T-helper 17 cell (primary cell): Measurements from ENCODE around the gene PCSK4. TPM values are rescaled to one million over a fixed set of nuclear protein-coding genes. Genes with fewer than 3 reads are reported as not detected.
A peak's percentile ranks its signal among the peaks of the same experiment; 100 is the strongest.
"Not testable (repeated sequence)": the region's sequence is repeated elsewhere in the genome, so short reads cannot be mapped to it uniquely, and the experiment has no call there.

Experiments
- ATAC-seq: fragments of 150-1000 bp; cut with Tn5 transposase; 2 replicates; pipeline ENCODE4 v1.10.0; 2021; ENCODE audit warnings: mild to moderate bottlenecking, moderate library complexity
- DNase-seq, 3 donors: peaks; one replicate each; pipeline versions ENCODE4 v3.0.0 to v3.0.0-alpha.2; 2020 to 2021
- H3K9me3 ChIP-seq: one replicate; pipeline ENCODE4 v1.7.0; 2013; ENCODE audit warnings: low read length, mild to moderate bottlenecking; ENCODE audit not compliant: control insufficient read depth, poor library complexity, severe bottlenecking
- H3K27ac Mint-ChIP-seq: one replicate; pipeline ENCODE4 v1.8.0; 2022; ENCODE audit warnings: mild to moderate bottlenecking, moderate library complexity, mixed read lengths
- H3K27me3 Mint-ChIP-seq: one replicate; pipeline ENCODE4 v1.8.0; 2022; ENCODE audit warnings: mixed read lengths
- H3K36me3 Mint-ChIP-seq: one replicate; pipeline ENCODE4 v1.8.0; 2022; ENCODE audit warnings: low read depth, mixed read lengths
- H3K4me1 Mint-ChIP-seq: one replicate; pipeline ENCODE4 v1.8.0; 2022; ENCODE audit warnings: mild to moderate bottlenecking, mixed read lengths
- H3K4me3 Mint-ChIP-seq: one replicate; pipeline ENCODE4 v1.8.0; 2022; ENCODE audit warnings: mild to moderate bottlenecking, moderate library complexity, mixed read lengths
- total RNA-seq, 4 donors: library from RNA in 2 of 4; stranded (reverse) in 2 of 4; gene quantifications; one replicate each; pipeline ENCODE4 v1.2.3 and lab custom pipeline; 2022 to 2026

PCSK4 gene
- total RNA-seq, 2 donors from 2014 or later = 3.3 to 4.5 TPM

DNA sequence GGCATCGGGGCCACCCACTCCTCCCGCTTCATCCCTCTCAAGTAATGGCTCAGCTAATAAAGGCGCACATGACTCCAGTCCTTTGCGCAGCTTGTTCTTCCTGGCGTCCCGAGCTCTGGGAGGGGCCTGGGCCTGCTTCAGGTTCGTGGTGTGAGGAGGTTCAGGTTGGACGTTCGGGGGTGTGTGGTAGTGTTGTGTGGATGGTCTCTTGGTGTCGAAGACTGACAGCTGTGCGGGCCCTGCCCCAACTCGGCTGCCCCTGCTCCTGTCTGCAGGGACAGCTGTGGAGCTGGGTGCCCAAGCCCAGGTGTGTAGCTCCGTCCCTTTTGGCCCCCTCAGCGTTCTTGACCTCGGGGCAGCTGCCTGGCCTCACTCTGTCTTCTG is 49.7 kb downstream of the PCSK4 start:
- peaks cover 19% of the 10 kb centered on the region for H3K4me1 Mint-ChIP-seq
- DNase-seq (no peak), ATAC-seq (no peak)
- H3K27ac Mint-ChIP-seq = peak overlapping the region; percentile 96
- H3K4me3 Mint-ChIP-seq = peak overlapping the region; percentile 59
- H3K27me3 Mint-ChIP-seq = no peaks in the 10 kb centered on the region
- H3K36me3 Mint-ChIP-seq = peaks cover 6% of the 10 kb centered on the region
- no peaks in the 10 kb centered on the region for H3K9me3 ChIP-seq

GRCh38 chr19:1439525-1440417 is 50.4 kb downstream of the PCSK4 start:
- not testable (repeated sequence) for H3K36me3 Mint-ChIP-seq, DNase-seq

GRCh38 chr19:1438933-1439354 is 51.2 kb downstream of the PCSK4 start:
- peaks cover 18% of the 10 kb centered on the region for H3K4me1 Mint-ChIP-seq
- ATAC-seq (no peak), DNase-seq (no peak)
- peak overlapping the region; percentile 96 for H3K27ac Mint-ChIP-seq
- peak overlapping the region; percentile 98 for H3K4me3 Mint-ChIP-seq
- H3K36me3 Mint-ChIP-seq = peaks cover 6% of the 10 kb centered on the region
- H3K27me3 Mint-ChIP-seq = no peaks in the 10 kb centered on the region
- no peaks in the 10 kb centered on the region for H3K9me3 ChIP-seq

More at GRCh38 chr19:1439525-1440417, 50.4 kb downstream of the PCSK4 start:
- not testable (repeated sequence) for ATAC-seq, H3K27me3 Mint-ChIP-seq, H3K9me3 ChIP-seq
- peak overlapping the region; percentile 96 for H3K27ac Mint-ChIP-seq
- peaks cover 18% of the 10 kb centered on the region for H3K4me1 Mint-ChIP-seq
- H3K4me3 Mint-ChIP-seq = peak overlapping the region; percentile 98

GRCh38 chr19:1438035-1438932 is 51.9 kb downstream of the PCSK4 start, which contains the start of gene RPS15:
TSS of gene RPS15 (plus strand) at chr19:1438396. CDS start at chr19:1438426, 30 bp downstream.
- Mint-ChIP-seq H3K27me3 (no peaks in the 10 kb centered on the region), H3K27ac (peak within 1 kb of the TSS; percentile 96), H3K4me3 (peak within 1 kb of the TSS; percentile 98), H3K36me3 (peaks cover 6% of the 10 kb centered on the region), H3K4me1 (peaks cover 18% of the 10 kb centered on the region)
- DNase-seq = peak; percentile 93 to 96 (median 96)
- peak; percentile 88 for ATAC-seq
- no peaks in the 10 kb centered on the region for H3K9me3 ChIP-seq

- Mint-ChIP-seq H3K27me3 (no peaks in the 10 kb centered on the region), H3K4me3 (peak overlapping the region; percentile 98), H3K4me1 (peaks cover 18% of the 10 kb centered on the region), H3K27ac (peak overlapping the region; percentile 96), H3K36me3 (peaks cover 6% of the 10 kb centered on the region)
- DNase-seq (no peak), ATAC-seq (no peak)
- no peaks in the 10 kb centered on the region for H3K9me3 ChIP-seq
Observed at GRCh38 chr19:1437609-1438008, 52.5 kb downstream of the PCSK4 start.

GRCh38 chr19:1435378-1435989 is 54.7 kb downstream of the PCSK4 start:
- no peak for DNase-seq
- Mint-ChIP-seq H3K27ac (peak overlapping the region; percentile 74), H3K4me3 (no peak overlapping the region), H3K36me3 (peaks cover 6% of the 10 kb centered on the region), H3K4me1 (peaks cover 16% of the 10 kb centered on the region), H3K27me3 (no peaks in the 10 kb centered on the region)
- H3K9me3 ChIP-seq = no peaks in the 10 kb centered on the region
- no peak for ATAC-seq

DNA sequence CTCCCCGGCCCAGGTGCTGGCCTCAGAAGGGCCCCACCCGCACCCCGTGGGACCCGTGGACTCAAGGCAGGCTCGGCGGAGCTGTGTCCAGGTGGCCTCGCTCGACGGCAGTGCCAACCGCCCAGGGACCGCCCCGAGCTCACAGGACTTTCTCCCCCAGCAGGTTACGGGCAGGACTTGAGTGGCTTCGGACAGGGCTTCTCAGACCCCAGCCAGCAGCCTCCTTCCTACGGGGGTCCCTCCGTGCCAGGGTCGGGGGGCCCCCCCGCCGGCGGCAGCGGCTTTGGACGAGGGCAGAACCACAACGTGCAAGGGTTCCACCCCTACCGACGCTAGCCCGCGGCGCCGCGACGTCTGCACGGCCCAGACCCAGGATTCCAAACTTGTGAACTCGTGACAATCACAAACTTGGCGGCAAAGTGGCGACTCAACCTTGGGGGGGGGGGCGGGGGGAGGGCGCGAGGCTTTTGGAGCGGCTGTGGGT is 55.5 kb downstream of the PCSK4 start:
- H3K27ac Mint-ChIP-seq = no peak overlapping the region
- peaks cover 10% of the 10 kb centered on the region for H3K4me1 Mint-ChIP-seq
- DNase-seq (no peak), ATAC-seq (no peak)
- no peaks in the 10 kb centered on the region for H3K9me3 ChIP-seq
- H3K36me3 Mint-ChIP-seq = peaks cover 3% of the 10 kb centered on the region
- H3K27me3 Mint-ChIP-seq = no peaks in the 10 kb centered on the region
- no peak overlapping the region for H3K4me3 Mint-ChIP-seq

GRCh38 chr19:1434040-1434366 is 56.1 kb downstream of the PCSK4 start:
- Mint-ChIP-seq H3K4me3 (no peak overlapping the region), H3K27ac (no peak overlapping the region), H3K4me1 (peaks cover 5% of the 10 kb centered on the region), H3K36me3 (peaks cover 3% of the 10 kb centered on the region), H3K27me3 (no peaks in the 10 kb centered on the region)
- no peaks in the 10 kb centered on the region for H3K9me3 ChIP-seq
- ATAC-seq (no peak), DNase-seq (no peak)

DNA sequence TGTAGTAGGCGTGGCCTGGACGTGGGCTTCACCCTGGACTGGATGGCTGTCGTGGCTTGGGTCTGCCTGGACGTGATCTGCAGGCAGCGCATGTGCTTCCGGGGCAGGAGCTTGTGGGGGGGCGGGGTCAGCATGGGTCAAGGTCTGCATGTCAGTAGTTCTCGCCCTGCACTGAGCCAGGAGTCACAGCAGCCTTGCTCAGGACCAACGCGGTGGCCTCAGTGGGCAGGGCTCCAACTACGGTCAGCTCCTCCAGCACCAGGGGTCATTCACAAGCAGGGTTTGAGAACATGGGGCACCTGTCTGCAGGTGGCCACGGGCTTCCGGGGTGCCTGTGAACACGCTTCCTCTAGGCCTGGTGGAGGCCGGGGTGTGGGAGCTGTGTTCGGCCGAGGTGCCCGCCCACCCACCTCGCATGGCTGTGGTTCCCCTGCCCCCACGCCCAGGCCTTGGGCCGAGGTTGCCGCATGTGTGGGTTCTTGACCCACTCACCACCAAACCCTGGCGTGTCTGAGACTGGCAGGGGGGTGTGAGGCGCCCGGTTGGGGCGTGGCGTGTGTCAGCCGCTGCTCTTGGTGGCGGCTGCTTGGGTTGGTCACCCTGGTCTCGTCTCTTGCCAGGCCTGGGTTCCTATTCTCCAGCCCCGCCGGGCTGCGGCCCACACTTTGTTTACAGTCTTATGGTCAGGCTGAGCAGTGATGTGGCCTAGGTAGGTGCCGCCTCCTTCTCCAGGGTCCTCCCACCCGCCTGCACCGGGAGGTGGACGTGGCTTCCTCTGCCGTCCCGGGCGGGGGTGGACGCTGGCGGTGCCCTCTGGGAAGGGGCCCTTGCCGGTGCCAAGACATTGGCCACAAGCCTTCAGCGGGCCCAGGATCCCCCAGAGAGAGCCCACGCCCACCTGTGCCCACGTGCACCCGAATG is 56.8 kb downstream of the PCSK4 start:
- DNase-seq = no peak
- peaks cover 3% of the 10 kb centered on the region for H3K36me3 Mint-ChIP-seq
- ATAC-seq = no peak
- H3K9me3 ChIP-seq = no peaks in the 10 kb centered on the region
- H3K27me3 Mint-ChIP-seq = no peaks in the 10 kb centered on the region
- H3K4me1 Mint-ChIP-seq = peaks cover 5% of the 10 kb centered on the region
- H3K4me3 Mint-ChIP-seq = peak overlapping the region; percentile 1
- no peak overlapping the region for H3K27ac Mint-ChIP-seq

DNA sequence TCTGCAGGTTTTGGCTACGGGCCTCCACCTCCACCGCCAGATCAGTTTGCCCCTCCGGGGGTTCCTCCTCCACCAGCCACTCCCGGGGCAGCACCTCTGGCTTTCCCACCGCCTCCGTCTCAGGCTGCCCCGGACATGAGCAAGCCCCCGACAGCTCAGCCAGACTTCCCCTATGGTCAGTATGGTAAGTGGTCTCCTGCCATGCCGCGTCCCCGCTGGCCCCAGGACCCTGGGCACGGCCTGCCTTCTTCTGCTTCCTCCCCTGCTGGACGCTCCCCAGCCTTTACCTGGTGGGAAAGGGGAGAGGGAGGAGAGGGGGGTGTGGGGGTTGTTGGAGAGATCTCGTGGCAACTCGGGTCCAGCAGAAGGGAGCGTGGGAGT is 57.7 kb downstream of the PCSK4 start:
- no peak for DNase-seq
- ATAC-seq = no peak
- no peaks in the 10 kb centered on the region for H3K36me3 Mint-ChIP-seq
- no peak overlapping the region for H3K4me3 Mint-ChIP-seq
- H3K27me3 Mint-ChIP-seq = no peaks in the 10 kb centered on the region
- H3K9me3 ChIP-seq = no peaks in the 10 kb centered on the region
- no peak overlapping the region for H3K27ac Mint-ChIP-seq
- H3K4me1 Mint-ChIP-seq = no peaks in the 10 kb centered on the region

- Mint-ChIP-seq H3K27ac (no peak overlapping the region), H3K36me3 (no peaks in the 10 kb centered on the region), H3K27me3 (no peaks in the 10 kb centered on the region), H3K4me3 (no peak overlapping the region), H3K4me1 (no peaks in the 10 kb centered on the region)
- no peaks in the 10 kb centered on the region for H3K9me3 ChIP-seq
- ATAC-seq (no peak), DNase-seq (no peak)
Observed at GRCh38 chr19:1431759-1432506, 58.2 kb downstream of the PCSK4 start.
